OCI-LY3 (cell line): Measurements from ENCODE around the gene CHD5.

ENCODE experiments used
- H2AFZ ChIP-seq: fragments of 200-600, 300-600 bp; shearing (Covaris generic); 2 replicates; pipeline ENCODE4 v1.6.0; 2014; ENCODE audit warnings: antibody characterized with exemption, low read depth, low read length
- H3K27ac ChIP-seq: fragments of 200-600, 300-600 bp; sonication (generic); 2 replicates; pipeline ENCODE4 v1.5.1; 2014; ENCODE audit warnings: mild to moderate bottlenecking, low read length, moderate library complexity, mixed read lengths
- H3K27me3 ChIP-seq: fragments of 200-600, 300-600 bp; sonication (generic); 2 replicates; pipeline ENCODE4 v1.6.1; 2014; ENCODE audit warnings: low read depth, low read length, mixed read lengths
- H3K36me3 ChIP-seq: fragments of 200-600, 300-600 bp; sonication (generic); replicated peaks from 2 replicates; pipeline ENCODE3; 2014; ENCODE audit warnings: low read depth, low read length, mixed read lengths
- H3K4me1 ChIP-seq: fragments of 300-600, 200-600 bp; sonication (generic); 2 replicates; pipeline ENCODE4 v1.6.1; 2014; ENCODE audit warnings: low read length, mixed read lengths
- H3K4me2 ChIP-seq: fragments of 200-600, 300-600 bp; sonication (generic); 2 replicates; pipeline ENCODE4 v1.6.1; 2014; ENCODE audit warnings: low read length, mixed read lengths
- H3K4me3 ChIP-seq: fragments of 300-600, 200-600 bp; sonication (generic); 2 replicates; pipeline ENCODE4 v1.5.1; 2014; ENCODE audit warnings: antibody characterized with exemption, mild to moderate bottlenecking, low read length, moderate library complexity
- H3K79me2 ChIP-seq: fragments of 300-600, 200-600 bp; shearing (Covaris generic); 2 replicates; pipeline ENCODE4 v1.6.1; 2014; ENCODE audit warnings: mild to moderate bottlenecking, low read length, mixed read lengths
- H3K9ac ChIP-seq: fragments of 300-600, 200-600 bp; shearing (Covaris generic); 2 replicates; pipeline ENCODE4 v1.6.0; 2014; ENCODE audit warnings: mild to moderate bottlenecking, low read length, moderate library complexity
- H3K9me3 ChIP-seq: fragments of 200-600, 300-600 bp; shearing (Covaris generic); 2 replicates; pipeline ENCODE4 v1.6.1; 2014; ENCODE audit warnings: low read length, mixed read lengths; ENCODE audit not compliant: insufficient read depth
- H4K20me1 ChIP-seq: fragments of 200-600, 300-600 bp; sonication (generic); 2 replicates; pipeline ENCODE4 v1.6.1; 2016; ENCODE audit warnings: low read length, mixed read lengths; ENCODE audit not compliant: insufficient read depth
- CTCF ChIP-seq: fragments of 200-600, 300-600 bp; sonication (generic); IDR thresholded peaks from 2 replicates; pipeline ENCODE4 v1.5.1; 2014; ENCODE audit warnings: antibody characterized with exemption, low read length, low read depth
- EZH2phosphoT487 ChIP-seq: fragments of 200-600 bp; shearing (Covaris generic); IDR thresholded peaks from 2 replicates; pipeline ENCODE4 v1.6.1; 2018; ENCODE audit warnings: antibody characterized with exemption, mixed run types, low read depth

The CHD5 gene

GRCh38 chr1:6218375-6219164, 38.4 kb upstream of the CHD5 start:
- TF ChIP-seq EZH2phosphoT487 = no peak
- no peak for TF ChIP-seq CTCF
- H3K4me1 ChIP-seq = peaks cover 5% of the 10 kb centered on the region; the same call in 1 of the 2 replicates
- no peak overlapping the region for H3K4me3 ChIP-seq
- H3K36me3 ChIP-seq = no peaks in the 10 kb centered on the region
- no peak overlapping the region for H3K4me2 ChIP-seq
- H2AFZ ChIP-seq = no peak overlapping the region
- H3K9ac ChIP-seq = no peak overlapping the region
- no peak overlapping the region for H3K27ac ChIP-seq
- no peaks in the 10 kb centered on the region for H3K27me3 ChIP-seq
- H3K9me3 ChIP-seq = no peaks in the 10 kb centered on the region
- H4K20me1 ChIP-seq = no peaks in the 10 kb centered on the region
- H3K79me2 ChIP-seq = no peaks in the 10 kb centered on the region

- Histone ChIP-seq H3K27me3 (no peaks in the 10 kb centered on the region), H3K79me2 (no peaks in the 10 kb centered on the region), H3K27ac (no peak overlapping the region), H2AFZ (no peak overlapping the region), H3K4me2 (peak overlapping the region; percentile 26), H3K9me3 (no peaks in the 10 kb centered on the region), H3K36me3 (no peaks in the 10 kb centered on the region), H3K9ac (no peak overlapping the region), H3K4me1 (peaks cover 8% of the 10 kb centered on the region), H3K4me3 (no peak overlapping the region), H4K20me1 (no peaks in the 10 kb centered on the region)
- TF ChIP-seq CTCF (no peak), EZH2phosphoT487 (no peak)
Measured at GRCh38 chr1:6212193-6212959, 32.3 kb upstream of the CHD5 start.

GRCh38 chr1:6211731-6212130, 31.6 kb upstream of the CHD5 start:
- H3K4me3 ChIP-seq = no peak overlapping the region
- TF ChIP-seq CTCF (no peak), EZH2phosphoT487 (no peak)
- no peak overlapping the region for H3K4me2 ChIP-seq
- H3K9ac ChIP-seq = no peak overlapping the region
- no peaks in the 10 kb centered on the region for H3K36me3 ChIP-seq
- H3K79me2 ChIP-seq = no peaks in the 10 kb centered on the region
- no peaks in the 10 kb centered on the region for H4K20me1 ChIP-seq
- H3K27ac ChIP-seq = no peak overlapping the region
- no peak overlapping the region for H2AFZ ChIP-seq
- H3K9me3 ChIP-seq = no peaks in the 10 kb centered on the region
- H3K27me3 ChIP-seq = no peaks in the 10 kb centered on the region
- H3K4me1 ChIP-seq = peaks cover 8% of the 10 kb centered on the region

DNA sequence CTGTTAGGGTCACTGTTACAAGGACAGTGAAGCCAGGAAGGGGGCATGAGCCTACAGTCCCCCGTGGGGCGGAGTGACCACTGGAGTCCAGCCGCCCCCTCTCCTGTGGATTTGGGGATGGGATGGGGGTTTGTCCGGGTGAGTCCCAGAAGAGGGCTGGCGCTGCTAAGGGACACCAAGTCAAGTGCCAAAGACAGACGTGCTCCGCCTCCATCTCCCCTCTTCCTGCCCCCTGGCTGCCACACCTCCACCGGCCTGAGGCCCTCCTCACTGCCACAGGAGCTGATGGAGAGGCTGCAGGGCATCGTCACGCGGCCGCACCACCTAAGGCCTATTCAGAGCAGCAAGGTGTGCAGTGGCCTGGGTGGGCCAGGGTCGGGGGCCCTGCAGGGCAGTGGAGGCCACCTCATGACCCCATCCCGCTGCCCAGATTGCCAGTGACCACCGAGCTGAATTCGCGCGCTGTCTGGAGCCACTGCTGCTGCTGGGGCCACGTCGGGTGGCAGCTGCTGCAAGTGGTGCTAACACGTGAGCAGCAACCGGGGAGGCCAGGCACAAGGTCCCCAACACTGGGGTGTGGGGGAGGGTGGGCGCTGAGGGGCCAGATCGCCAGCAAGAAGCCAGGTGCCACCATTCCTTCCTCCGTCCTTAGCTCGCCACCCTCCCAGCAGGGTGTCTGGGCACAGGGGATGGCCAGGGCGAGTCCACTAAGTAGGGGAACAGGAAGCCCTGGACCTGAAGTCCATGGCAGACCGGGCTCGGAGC, 30.7 kb upstream of the CHD5 start:
- no peaks in the 10 kb centered on the region for H3K27me3 ChIP-seq
- no peaks in the 10 kb centered on the region for H3K36me3 ChIP-seq
- H3K4me1 ChIP-seq = peaks cover 8% of the 10 kb centered on the region
- TF ChIP-seq CTCF (no peak), EZH2phosphoT487 (no peak)
- no peak overlapping the region for H3K4me3 ChIP-seq
- no peak overlapping the region for H3K27ac ChIP-seq
- H4K20me1 ChIP-seq = no peaks in the 10 kb centered on the region
- no peaks in the 10 kb centered on the region for H3K9me3 ChIP-seq
- no peak overlapping the region for H3K4me2 ChIP-seq
- no peaks in the 10 kb centered on the region for H3K79me2 ChIP-seq
- no peak overlapping the region for H2AFZ ChIP-seq
- no peak overlapping the region for H3K9ac ChIP-seq
